ENCODE results near the gene EPHA8. TPM values are rescaled to one million over a fixed set of nuclear protein-coding genes. Genes with fewer than 3 reads are reported as not detected.
A peak's percentile ranks its signal among the peaks of the same experiment; 100 is the strongest.

EPHA8 gene
- total and polyA plus RNA-seq, 9 of the 15 experiments (the other 6 are each of a cell fraction or from before 2014, with no cell fraction given): not detected

GRCh38 chr1:22573237-22573636, 9.9 kb downstream of the EPHA8 start:
- TF ChIP-seq ESRRA (IDR thresholded peaks at IDR 0.05; ENCODE audit: borderline replicate concordance, low read depth) (peak; percentile 66), MEIS2 (IDR thresholded peaks at IDR 0.05; ENCODE audit: partially characterized antibody) (no peak), RBM25 (IDR thresholded peaks at IDR 0.05; ENCODE audit: low read depth, low read length, severe bottlenecking) (peak; percentile 55)
- BruUV-seq (replicated peaks): no TSS peak
- DNase-seq (ENCODE audit: extremely low read depth in 1 of 4, low spot score in 3 of 4) (no peak), FAIRE-seq (no peak), ATAC-seq (no peak)
- in situ Hi-C loops (cut with MboI): no loop called here
- Histone ChIP-seq H3K79me2 (ENCODE audit: control insufficient read depth, insufficient read depth, low read length) (no peaks in the 10 kb centered on the region), H3K27me3 (ENCODE audit: control insufficient read depth in 2 of 2, insufficient read depth in 2 of 2, low read length in 2 of 2) (peaks cover 14 to 75% of the 10 kb centered on the region in 2 experiments; a peak in 4 of 5 replicates), H3K4me2 (ENCODE audit: insufficient read depth, low read length) (no peak overlapping the region), H4K20me1 (replicated peaks; ENCODE audit: control insufficient read depth, insufficient read depth, low read length) (peaks cover 8% of the 10 kb centered on the region; the same call in 1 of the 2 replicates), H3K9me3 (replicated peaks; ENCODE audit: control insufficient read depth, insufficient read depth, low read depth, low read length) (peaks cover 7% of the 10 kb centered on the region), H3K27ac (ENCODE audit: extremely low read depth, low read depth, low read length) (no peak overlapping the region), H3K9me1 (ENCODE audit: control insufficient read depth, insufficient read depth, low read length) (no peaks in the 10 kb centered on the region), H3K9ac (ENCODE audit: insufficient read depth in 1 of 2, low read depth in 2 of 2, low read length in 2 of 2) (no peak overlapping the region), H3K4me3 (no peak overlapping the region), H3K36me3 (ENCODE audit: control insufficient read depth, insufficient read depth, low read length) (no peaks in the 10 kb centered on the region), H3K4me1 (replicated peaks in 1 of 2; ENCODE audit: control insufficient read depth in 2 of 2, insufficient read depth in 2 of 2, low read length in 2 of 2) (peaks cover 0 to 5% of the 10 kb centered on the region in 2 experiments; a peak in 1 of 5 replicates), H2AFZ (ENCODE audit: low read depth, low read length) (no peak overlapping the region)
- intact Hi-C loops (cut with micrococcal nuclease): no loop called here
- 0% methylated on average over 7 of the region's 7 CpGs for WGBS (ENCODE audit: insufficient coverage, low coverage, missing lambda C conversion rate)
- CTCF ChIA-PET (ENCODE audit: low intra/inter-chr PET ratio): no interaction called here
- POLR2A ChIA-PET: interaction anchor here (0.5 to 1.1 kb wide), 3 partner anchors 27 to 136 kb away, joined by 3 to 4 read pairs (median 3); no protein-coding TSS in a partner anchor

- H3K9me3 ChIP-seq (replicated peaks; ENCODE audit: control insufficient read depth, insufficient read depth, low read depth, low read length): peaks cover 18% of the 10 kb centered on the region
- WGBS (ENCODE audit: insufficient coverage, low coverage, missing lambda C conversion rate): under 1% methylated on average over 8 of the region's 8 CpGs
- no peak overlapping the region for H2AFZ ChIP-seq (ENCODE audit: low read depth, low read length)
- in situ Hi-C loops (cut with MboI): no loop called here
- H3K4me3 ChIP-seq: no peak overlapping the region
- peaks cover 12 to 59% of the 10 kb centered on the region in 2 experiments; a peak in 4 of 5 replicates for H3K27me3 ChIP-seq (ENCODE audit: control insufficient read depth in 2 of 2, insufficient read depth in 2 of 2, low read length in 2 of 2)
- BruUV-seq (replicated peaks): no TSS peak
- H4K20me1 ChIP-seq (replicated peaks; ENCODE audit: control insufficient read depth, insufficient read depth, low read length): peaks cover 8% of the 10 kb centered on the region; the same call in 1 of the 2 replicates
- intact Hi-C loops (cut with micrococcal nuclease): no loop called here
- TF ChIP-seq SP2 (IDR thresholded peaks at IDR 0.05; ENCODE audit: extremely low read depth, low read depth, low read length, poor library complexity, severe bottlenecking) (no peak), POLR3A (IDR thresholded peaks at IDR 0.05; ENCODE audit: borderline replicate concordance, extremely low read depth, insufficient read depth, insufficient read length) (no peak), ZNF780A (CRISPR knock-in tag; IDR thresholded peaks at IDR 0.05) (no peak), ADNP (tag; IDR thresholded peaks at IDR 0.05) (no peak), TCF15 (CRISPR knock-in tag; IDR thresholded peaks at IDR 0.05) (no peak), ETS2 (tag; IDR thresholded peaks at IDR 0.05; ENCODE audit: borderline replicate concordance, poor library complexity, severe bottlenecking) (no peak), C11orf30 (IDR thresholded peaks at IDR 0.05; ENCODE audit: low read depth) (no peak)
- DNase-seq (ENCODE audit: extremely low read depth in 1 of 4, low spot score in 3 of 4): no peak
- POLR2A ChIA-PET: interaction anchor here (2.3 kb wide), 1 partner anchor 8 kb away, joined by 6 read pairs; no protein-coding TSS in a partner anchor
- no peaks in the 10 kb centered on the region for H3K9me1 ChIP-seq (ENCODE audit: control insufficient read depth, insufficient read depth, low read length)
- no peak for ATAC-seq
- CTCF ChIA-PET (ENCODE audit: low intra/inter-chr PET ratio): no interaction called here
- peaks cover 0 to 2% of the 10 kb centered on the region in 2 experiments; a peak in 1 of 5 replicates for H3K4me1 ChIP-seq (replicated peaks in 1 of 2; ENCODE audit: control insufficient read depth in 2 of 2, insufficient read depth in 2 of 2, low read length in 2 of 2)
- H3K79me2 ChIP-seq (ENCODE audit: control insufficient read depth, insufficient read depth, low read length): no peaks in the 10 kb centered on the region
- H3K9ac ChIP-seq (ENCODE audit: insufficient read depth in 1 of 2, low read depth in 2 of 2, low read length in 2 of 2): no peak overlapping the region
- H3K27ac ChIP-seq (ENCODE audit: extremely low read depth, low read depth, low read length): no peak overlapping the region
- FAIRE-seq: no peak
- no peaks in the 10 kb centered on the region for H3K36me3 ChIP-seq (ENCODE audit: control insufficient read depth, insufficient read depth, low read length)
- no peak overlapping the region for H3K4me2 ChIP-seq (ENCODE audit: insufficient read depth, low read length)
These were observed 12.4 kb downstream of the EPHA8 start for GRCh38 chr1:22575532-22576149.

Data from K562 (cell line).